ENCODE data around the gene TTC31. TPM values are rescaled to one million over a fixed set of nuclear protein-coding genes. Genes with fewer than 3 reads are reported as not detected.

Gene TTC31
- total RNA-seq, 2 experiments from 2014 or later = 38.3 to 40.0 TPM

DNA sequence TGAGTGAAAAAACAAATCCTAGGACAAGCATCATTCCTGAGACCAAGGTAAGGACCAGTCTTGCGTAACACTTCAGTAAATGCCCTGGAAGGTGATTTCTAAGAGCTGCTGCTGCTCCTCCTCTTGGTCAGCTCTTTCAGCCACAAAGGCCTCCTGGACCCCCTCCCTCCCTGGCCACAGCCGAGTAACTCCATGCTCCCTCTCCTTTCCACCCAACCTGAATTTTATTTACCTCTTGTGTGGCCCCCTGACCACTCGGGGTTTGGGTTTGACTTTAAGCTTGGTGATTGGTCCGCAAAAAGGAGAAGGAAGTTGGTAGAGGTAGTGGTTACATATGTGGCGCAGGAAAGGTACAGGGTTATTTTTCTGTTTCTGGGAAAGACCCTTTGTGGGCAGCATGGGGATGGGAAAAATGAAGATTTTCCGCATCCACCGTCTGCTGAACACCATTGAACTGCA lies 56.0 kb downstream of the TTC31 start:
- no peaks in the 10 kb centered on the region for H3K9me3 Mint-ChIP-seq (ENCODE audit: insufficient read depth)
- no peak overlapping the region for H3K4me3 Mint-ChIP-seq
- peaks cover 22% of the 10 kb centered on the region for H3K4me1 Mint-ChIP-seq (ENCODE audit: low read depth)
- no peaks in the 10 kb centered on the region for H3K36me3 Mint-ChIP-seq (ENCODE audit: low read depth)
- ChIA-PET CTCF (interaction anchor here (1.2 to 2.8 kb wide), 6 partner anchors 31 to 204 kb away, joined by 3 to 17 read pairs (median 4); partner anchors contain the start of genes CCDC142, PCGF1 and TTC31), POLR2A (interaction anchor here (0.7 to 1.1 kb wide), 3 partner anchors 8 to 12 kb away, joined by 3 to 5 read pairs (median 4); partner anchors contain the start of genes AUP1 and HTRA2)
- no peak overlapping the region for H3K27ac Mint-ChIP-seq
- no peak for DNase-seq
- H3K27me3 Mint-ChIP-seq (ENCODE audit: low read depth) = peaks cover 36% of the 10 kb centered on the region
- no peak for ATAC-seq

DNA sequence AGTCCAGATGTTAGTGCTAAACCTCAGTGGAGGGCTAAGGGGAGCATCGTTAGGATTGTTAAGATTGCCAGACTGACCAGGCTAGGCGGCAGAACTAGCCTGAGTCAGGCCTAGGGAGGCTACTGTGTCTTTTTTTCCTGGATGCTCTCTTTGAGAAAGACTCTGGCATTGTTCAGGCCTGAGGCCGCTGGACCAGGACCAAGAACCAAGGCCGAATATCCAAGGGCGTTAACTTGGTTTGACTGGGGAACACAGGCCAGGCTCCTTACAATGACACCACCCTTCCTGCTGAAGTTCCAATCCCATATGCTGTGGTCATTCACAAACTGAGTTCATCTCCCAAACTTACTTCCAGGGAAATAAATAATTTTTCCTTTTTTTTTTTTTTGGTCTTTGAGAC lies 57.4 kb downstream of the TTC31 start:
- Mint-ChIP-seq H3K27me3 (ENCODE audit: low read depth) (peaks cover 45% of the 10 kb centered on the region), H3K27ac (no peak overlapping the region), H3K9me3 (ENCODE audit: insufficient read depth) (no peaks in the 10 kb centered on the region), H3K4me1 (ENCODE audit: low read depth) (peaks cover 22% of the 10 kb centered on the region), H3K36me3 (ENCODE audit: low read depth) (no peaks in the 10 kb centered on the region), H3K4me3 (no peak overlapping the region)
- ChIA-PET CTCF (interaction anchor here (1.0 to 1.6 kb wide), 4 partner anchors 8 to 82 kb away, joined by 3 to 5 read pairs (median 3); partner anchors contain the start of gene WBP1), POLR2A (interaction anchor here (0.6 to 0.8 kb wide), 2 partner anchors 10 to 56 kb away, joined by 3 read pairs; partner anchors contain the start of gene HTRA2)
- ATAC-seq (no peak), DNase-seq (no peak)

DNA sequence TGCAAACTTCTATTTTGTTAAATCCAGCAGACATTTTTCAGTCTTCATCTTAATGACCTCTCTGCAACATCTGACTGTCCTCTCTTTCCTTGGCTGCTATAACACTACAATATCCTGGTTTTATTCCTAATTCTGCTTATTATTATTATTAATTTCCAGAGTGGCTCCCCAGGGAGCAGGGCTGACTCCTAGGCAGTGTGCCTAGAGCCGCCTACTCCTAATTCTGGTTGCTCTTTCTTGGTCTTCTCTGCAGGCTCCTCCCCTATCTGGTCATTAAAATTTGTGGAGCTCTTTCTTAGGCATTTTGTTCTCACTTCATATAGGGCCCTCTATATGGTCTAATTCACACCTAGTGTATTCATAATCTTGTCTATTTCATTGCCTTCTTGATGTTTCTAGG lies 60.1 kb downstream of the TTC31 start:
- CTCF ChIA-PET = interaction anchor here (0.8 to 1.8 kb wide), 3 partner anchors 11 to 43 kb away, joined by 3 to 6 read pairs (median 4); no protein-coding TSS in a partner anchor
- peaks cover 24% of the 10 kb centered on the region for H3K4me1 Mint-ChIP-seq (ENCODE audit: low read depth)
- ATAC-seq (no peak), DNase-seq (no peak)
- no peak overlapping the region for H3K27ac Mint-ChIP-seq
- POLR2A ChIA-PET = no interaction called here
- H3K9me3 Mint-ChIP-seq (ENCODE audit: insufficient read depth) = no peaks in the 10 kb centered on the region
- no peaks in the 10 kb centered on the region for H3K36me3 Mint-ChIP-seq (ENCODE audit: low read depth)
- no peak overlapping the region for H3K4me3 Mint-ChIP-seq
- peaks cover 52% of the 10 kb centered on the region for H3K27me3 Mint-ChIP-seq (ENCODE audit: low read depth)

Other genes starting within 250 kb of the TTC31 start
- gene SLC4A5, start 139.7 kb upstream of the TTC31 start, total RNA-seq = 1 to 10 TPM; 1.6 to 2.8 TPM
- 100 to 1,000 TPM; 112 to 115 TPM for gene DCTN1, start 102.8 kb upstream of the TTC31 start, total RNA-seq
- 1 to 10 TPM; 1.5 TPM for gene C2orf81, start 61.5 kb upstream of the TTC31 start, total RNA-seq
- 10 to 100 TPM; 93.7 to 96.9 TPM for gene WDR54, start 61.4 kb upstream of the TTC31 start, total RNA-seq
- gene RTKN, start 41.1 kb upstream of the TTC31 start, total RNA-seq = under 1 TPM; 0.37 to 0.57 TPM
- 10 to 100 TPM; 25.7 to 29.1 TPM for gene INO80B, start 28.0 kb upstream of the TTC31 start, total RNA-seq
- 10 to 100 TPM; 34.0 to 34.3 TPM for gene WBP1, start 24.6 kb upstream of the TTC31 start, total RNA-seq
- 10 to 100 TPM; 52.4 to 56.3 TPM for gene MOGS, start 17.7 kb upstream of the TTC31 start, total RNA-seq
- 10 to 100 TPM; 95.7 to 96.2 TPM for gene MRPL53, start 10.4 kb upstream of the TTC31 start, total RNA-seq
- 10 to 100 TPM; 22.5 to 26.7 TPM for gene CCDC142, start 83 bp upstream of the TTC31 start, total RNA-seq
- under 1 TPM; 0.32 to 0.68 TPM for gene LBX2, start 16.5 kb downstream of the TTC31 start, total RNA-seq
- 10 to 100 TPM; 20.3 to 28.5 TPM for gene PCGF1, start 24.6 kb downstream of the TTC31 start, total RNA-seq
- under 1 TPM; 0.34 to 0.44 TPM for gene TLX2, start 31.4 kb downstream of the TTC31 start, total RNA-seq
- under 1 TPM; 0.18 TPM for gene DQX1, start 43.1 kb downstream of the TTC31 start, total RNA-seq
- gene AUP1, start 46.6 kb downstream of the TTC31 start, total RNA-seq = 100 to 1,000 TPM; 119 to 123 TPM
- gene HTRA2, start 46.9 kb downstream of the TTC31 start, total RNA-seq = 10 to 100 TPM; 48.0 to 49.4 TPM
- gene LOXL3, start 70.9 kb downstream of the TTC31 start, total RNA-seq = under 1 TPM; 0.21 to 0.23 TPM
- 10 to 100 TPM; 32.4 to 35.9 TPM for gene DOK1, start 71.6 kb downstream of the TTC31 start, total RNA-seq
- not detected for gene M1AP, start 165.2 kb downstream of the TTC31 start, total RNA-seq
- gene SEMA4F, start 171.2 kb downstream of the TTC31 start, total RNA-seq = 1 to 10 TPM; 5.8 to 6.4 TPM

Measured in activated CD8-positive, alpha-beta T cell treated with anti-CD3 and anti-CD28 coated beads, Interleukin-2, amount 10 ng/mL, durations not matched to agents 7 days and 5 days (primary cell).